OCI-LY7 (cell line): ENCODE measurements around the gene LYVE1. TPM values are rescaled to one million over a fixed set of nuclear protein-coding genes. Genes with fewer than 3 reads are reported as not detected.

Source experiments
- BruUV-seq: library from RNA; stranded (reverse); fragments of 400-500 nt; replicated peaks from 2 replicates; lab custom pipeline; 2021; lab: Mats Ljungman, UMichigan
- CTCF ChIA-PET: fragments of 300-600 bp; sonication (Branson Sonifier 250); formaldehyde crosslinking; loops from one replicate; lab custom pipeline; 2022; ENCODE audit warnings: antibody characterized with exemption; ENCODE audit not compliant: unreplicated experiment; lab: Charles Lee
- POLR2A ChIA-PET: fragments of 300-600 bp; sonication (Branson Sonifier 250); formaldehyde crosslinking; loops from one replicate; lab custom pipeline; 2022; ENCODE audit warnings: antibody characterized with exemption; lab: Charles Lee
- DNase-seq: peaks from one replicate; pipeline ENCODE4 v3.0.0-alpha.2; 2015; ENCODE audit warnings: low spot score
- H2AFZ ChIP-seq: fragments of 200-600 bp; sonication (generic), shearing (Covaris generic); 2 replicates; pipeline ENCODE4 v1.6.1; 2014; ENCODE audit warnings: mild to moderate bottlenecking, antibody characterized with exemption, low read length, moderate library complexity
- H3K27ac ChIP-seq: fragments of 200-600 bp; sonication (generic); 2 replicates; pipeline ENCODE4 v1.5.1; 2014; ENCODE audit warnings: mixed run types, low read depth, mild to moderate bottlenecking, moderate library complexity, low read length, inconsistent platforms; ENCODE audit not compliant: poor library complexity, severe bottlenecking
- H3K36me3 ChIP-seq: fragments of 200-600 bp; sonication (generic); 2 replicates; pipeline ENCODE4 v1.6.1; 2014; ENCODE audit warnings: mild to moderate bottlenecking, antibody characterized with exemption, low read length, moderate library complexity, mixed read lengths; ENCODE audit not compliant: insufficient read depth
- H3K4me1 ChIP-seq: fragments of 200-600 bp; sonication (generic); 2 replicates; pipeline ENCODE4 v1.5.1; 2014; ENCODE audit warnings: mild to moderate bottlenecking, low read length; ENCODE audit not compliant: insufficient read depth, poor library complexity, severe bottlenecking
- H3K4me2 ChIP-seq: fragments of 200-600 bp; sonication (generic); 2 replicates; pipeline ENCODE4 v1.6.1; 2014; ENCODE audit warnings: mild to moderate bottlenecking, low read length
- H3K4me3 ChIP-seq: fragments of 200-600 bp; sonication (generic); 2 replicates; pipeline ENCODE4 v1.5.1; 2014; ENCODE audit warnings: mild to moderate bottlenecking, low read depth, low read length; ENCODE audit not compliant: poor library complexity, severe bottlenecking
- H3K79me2 ChIP-seq: fragments of 200-600 bp; sonication (generic); 2 replicates; pipeline ENCODE4 v1.6.1; 2016; ENCODE audit warnings: low read depth, mild to moderate bottlenecking, low read length, moderate library complexity, mixed read lengths; ENCODE audit not compliant: insufficient read depth
- H3K9me2 ChIP-seq: fragments of 200-600 bp; sonication (generic); 2 replicates; pipeline ENCODE4 v1.6.1; 2016; ENCODE audit warnings: mild to moderate bottlenecking, low read length, mixed read lengths; ENCODE audit not compliant: insufficient read depth
- H3K9me3 ChIP-seq: fragments of 200-600 bp; sonication (generic); 2 replicates; pipeline ENCODE4 v1.6.1; 2014; ENCODE audit warnings: mild to moderate bottlenecking, mixed run types, low read length, mixed read lengths
- H4K20me1 ChIP-seq: fragments of 200-600 bp; sonication (generic); 2 replicates; pipeline ENCODE4 v1.6.1; 2014; ENCODE audit warnings: mild to moderate bottlenecking, antibody characterized with exemption, low read length, moderate library complexity, mixed read lengths; ENCODE audit not compliant: insufficient read depth
- EZH2phosphoT487 ChIP-seq: fragments of 200-600 bp; sonication (generic); IDR thresholded peaks from 2 replicates; pipeline ENCODE4 v1.6.1; 2018; ENCODE audit warnings: low read depth, borderline replicate concordance, mild to moderate bottlenecking, mixed run types, antibody characterized with exemption, low read length, moderate library complexity, mixed read lengths
- intact Hi-C: fragments of 100-400 bp; cut with micrococcal nuclease; formaldehyde crosslinking; loops from one replicate; pipeline ENCODE4 v1.10.0; 2022; ENCODE audit not compliant: unreplicated experiment
- total RNA-seq, 2 experiments: library from RNA; depleted of rRNA in 1 of 2; stranded (reverse); fragments of >200 nt in 1 of 2; shearing (Covaris generic) in 1 of 2; gene quantifications; 2 replicates each; pipeline ENCODE4 v1.2.3, GENCODE V29; 2014 to 2022
- TF ChIP-seq, protein P1 (sequence below): fragments of 200-600 bp; sonication (generic); conservative IDR thresholded peaks from 2 replicates; pipeline ENCODE4 v1.5.1; 2014; ENCODE audit warnings: mild to moderate bottlenecking, antibody characterized with exemption, low read length, moderate library complexity, mixed read lengths

LYVE1 gene
- total RNA-seq, 2 experiments from 2014 or later = not detected

DNA sequence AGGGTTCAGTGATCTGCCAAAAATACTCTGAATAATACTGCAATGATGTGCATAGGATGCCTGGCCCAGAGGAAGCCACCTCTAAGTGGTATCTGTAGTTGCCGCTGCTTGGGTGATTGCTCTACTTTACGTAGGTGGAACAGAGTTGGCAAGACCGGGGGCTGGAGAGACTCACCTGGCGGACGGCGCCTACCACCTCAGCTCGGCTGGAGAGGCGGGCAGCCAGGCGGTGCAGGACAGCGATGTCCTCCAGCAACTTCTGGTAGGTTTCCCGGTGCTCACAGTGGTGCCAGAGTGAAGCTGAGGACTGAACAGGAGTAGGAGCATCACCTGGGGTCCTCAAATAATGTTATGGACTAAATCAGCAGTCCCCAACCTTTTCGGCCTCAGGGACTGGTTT is 34.5 kb upstream of the LYVE1 start:
- no peak overlapping the region for H3K4me3 ChIP-seq
- no peak overlapping the region for H3K4me2 ChIP-seq
- H3K9me3 ChIP-seq = no peaks in the 10 kb centered on the region
- H3K79me2 ChIP-seq = no peaks in the 10 kb centered on the region
- H3K4me1 ChIP-seq = no peaks in the 10 kb centered on the region
- intact Hi-C loops = no loop called here
- H2AFZ ChIP-seq = no peak overlapping the region
- H3K36me3 ChIP-seq = no peaks in the 10 kb centered on the region
- DNase-seq = no peak
- POLR2A ChIA-PET = no interaction called here
- CTCF ChIA-PET = no interaction called here
- no peak overlapping the region for H3K27ac ChIP-seq
- no peaks in the 10 kb centered on the region for H4K20me1 ChIP-seq
- TF ChIP-seq, protein P1, sequence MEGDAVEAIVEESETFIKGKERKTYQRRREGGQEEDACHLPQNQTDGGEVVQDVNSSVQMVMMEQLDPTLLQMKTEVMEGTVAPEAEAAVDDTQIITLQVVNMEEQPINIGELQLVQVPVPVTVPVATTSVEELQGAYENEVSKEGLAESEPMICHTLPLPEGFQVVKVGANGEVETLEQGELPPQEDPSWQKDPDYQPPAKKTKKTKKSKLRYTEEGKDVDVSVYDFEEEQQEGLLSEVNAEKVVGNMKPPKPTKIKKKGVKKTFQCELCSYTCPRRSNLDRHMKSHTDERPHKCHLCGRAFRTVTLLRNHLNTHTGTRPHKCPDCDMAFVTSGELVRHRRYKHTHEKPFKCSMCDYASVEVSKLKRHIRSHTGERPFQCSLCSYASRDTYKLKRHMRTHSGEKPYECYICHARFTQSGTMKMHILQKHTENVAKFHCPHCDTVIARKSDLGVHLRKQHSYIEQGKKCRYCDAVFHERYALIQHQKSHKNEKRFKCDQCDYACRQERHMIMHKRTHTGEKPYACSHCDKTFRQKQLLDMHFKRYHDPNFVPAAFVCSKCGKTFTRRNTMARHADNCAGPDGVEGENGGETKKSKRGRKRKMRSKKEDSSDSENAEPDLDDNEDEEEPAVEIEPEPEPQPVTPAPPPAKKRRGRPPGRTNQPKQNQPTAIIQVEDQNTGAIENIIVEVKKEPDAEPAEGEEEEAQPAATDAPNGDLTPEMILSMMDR = no peak
- no peak for TF ChIP-seq EZH2phosphoT487
- no peaks in the 10 kb centered on the region for H3K9me2 ChIP-seq
- no TSS peak for BruUV-seq

DNA sequence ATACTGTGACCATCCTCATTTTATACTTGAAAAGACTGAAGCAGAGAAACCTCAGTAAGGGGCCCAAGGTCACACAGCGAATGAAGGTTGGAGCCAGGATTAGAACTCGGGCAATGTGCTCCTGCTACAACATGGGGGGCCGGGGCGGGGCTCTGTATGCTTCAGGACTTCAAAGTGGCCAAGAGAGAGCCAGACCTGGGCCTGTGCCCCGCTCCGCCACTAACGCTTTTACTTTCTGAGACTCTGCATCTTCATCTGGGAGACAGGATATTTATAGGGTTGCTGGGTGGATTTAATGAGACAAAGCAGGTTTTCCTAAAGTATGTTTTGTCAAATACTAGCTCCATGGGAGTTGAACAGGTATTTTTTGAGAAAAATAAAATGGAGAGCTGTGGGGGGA is 33.9 kb upstream of the LYVE1 start:
- no peak for DNase-seq
- no peaks in the 10 kb centered on the region for H3K79me2 ChIP-seq
- no peak overlapping the region for H3K4me3 ChIP-seq
- H3K36me3 ChIP-seq = no peaks in the 10 kb centered on the region
- TF ChIP-seq EZH2phosphoT487 = no peak
- H3K4me1 ChIP-seq = no peaks in the 10 kb centered on the region
- no peaks in the 10 kb centered on the region for H4K20me1 ChIP-seq
- BruUV-seq = no TSS peak
- POLR2A ChIA-PET = no interaction called here
- H2AFZ ChIP-seq = no peak overlapping the region
- H3K4me2 ChIP-seq = no peak overlapping the region
- intact Hi-C loops = no loop called here
- no peak overlapping the region for H3K27ac ChIP-seq
- H3K9me3 ChIP-seq = no peaks in the 10 kb centered on the region
- H3K9me2 ChIP-seq = no peaks in the 10 kb centered on the region
- CTCF ChIA-PET = no interaction called here

DNA sequence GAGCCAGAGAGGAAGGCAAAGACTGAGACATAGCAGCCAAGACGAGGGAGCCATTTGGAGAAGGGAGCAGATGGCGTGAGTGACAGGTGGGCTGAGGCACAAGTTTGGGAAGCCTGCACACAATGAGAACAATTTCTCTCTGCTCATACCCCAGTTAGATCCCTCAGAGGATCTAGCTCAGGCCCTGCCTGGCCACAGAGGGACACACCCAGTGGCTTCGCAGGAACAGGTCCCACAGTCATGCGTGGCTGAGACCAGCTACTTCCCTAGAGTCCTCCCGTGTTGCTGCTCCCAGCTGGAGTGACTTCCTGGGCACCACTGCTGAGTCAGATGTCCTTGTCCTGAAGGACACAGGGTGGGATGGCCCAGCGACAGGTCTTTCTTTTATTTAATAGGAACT is 33.4 kb upstream of the LYVE1 start:
- Histone ChIP-seq H3K27ac (no peak overlapping the region), H3K9me3 (no peaks in the 10 kb centered on the region), H3K4me3 (no peak overlapping the region), H3K4me2 (no peak overlapping the region), H3K9me2 (no peaks in the 10 kb centered on the region), H3K79me2 (no peaks in the 10 kb centered on the region), H4K20me1 (no peaks in the 10 kb centered on the region), H2AFZ (no peak overlapping the region), H3K4me1 (no peaks in the 10 kb centered on the region), H3K36me3 (no peaks in the 10 kb centered on the region)
- no peak for DNase-seq
- ChIA-PET POLR2A (no interaction called here), CTCF (no interaction called here)
- no TSS peak for BruUV-seq
- TF ChIP-seq EZH2phosphoT487 = no peak
- TF ChIP-seq, protein P1 = no peak
- intact Hi-C loops = no loop called here
